ENCODE data around the gene RAB33A.

The RAB33A gene

GRCh38 chrX:130174937-130175336, 3.2 kb downstream of the RAB33A start:
- CTCF ChIA-PET, result interaction anchor here (1.3 kb wide), 1 partner anchor 114 kb away, joined by 6 read pairs; no protein-coding TSS in a partner anchor
- TF ChIP-seq FOXK2 (IDR thresholded peaks at IDR 0.05), result no peak
- TF ChIP-seq SUZ12 (IDR thresholded peaks at IDR 0.05), result no peak
- no peak for TF ChIP-seq SP1 (IDR thresholded peaks at IDR 0.05)
- TF ChIP-seq ELF4 (IDR thresholded peaks at IDR 0.05), result no peak
- POLR2A ChIA-PET, result interaction anchor here (1.3 to 1.9 kb wide), 2 partner anchors 9 kb away, joined by 7 to 10 read pairs; partner anchors contain the start of gene AIFM1
- no peak for DNase-seq (ENCODE audit: extremely low spot score)

GRCh38 chrX:130176354-130176776, 4.6 kb downstream of the RAB33A start:
- DNase-seq (ENCODE audit: extremely low spot score), result no peak
- TF ChIP-seq FOXM1 (IDR thresholded peaks at IDR 0.05; ENCODE audit: borderline replicate concordance) (no peak), SUZ12 (IDR thresholded peaks at IDR 0.05) (no peak), ARNT (IDR thresholded peaks at IDR 0.05) (no peak), ZNF384 (IDR thresholded peaks at IDR 0.05) (no peak), CTBP1 (IDR thresholded peaks at IDR 0.05; ENCODE audit: borderline replicate concordance) (no peak), L3MBTL2 (conservative IDR thresholded peaks at IDR 0.05) (no peak), FOXA1 (IDR thresholded peaks at IDR 0.05) (no peak), TARDBP (IDR thresholded peaks at IDR 0.05) (no peak), SP1 (IDR thresholded peaks at IDR 0.05) (no peak), ELF4 (IDR thresholded peaks at IDR 0.05) (no peak), PKNOX1 (IDR thresholded peaks at IDR 0.05) (no peak), LEF1 (IDR thresholded peaks at IDR 0.05; ENCODE audit: borderline replicate concordance) (no peak)
- ChIA-PET CTCF (interaction anchor here (1.2 kb wide), 2 partner anchors 10 to 37 kb away, joined by 4 to 7 read pairs; no protein-coding TSS in a partner anchor), POLR2A (interaction anchor here (0.9 to 1.9 kb wide), 3 partner anchors 10 to 15 kb away, joined by 3 to 7 read pairs (median 3); partner anchors contain the start of gene AIFM1)

GRCh38 chrX:130176942-130177341, 5.2 kb downstream of the RAB33A start:
- TF ChIP-seq LEF1 (IDR thresholded peaks at IDR 0.05; ENCODE audit: borderline replicate concordance) (no peak), L3MBTL2 (conservative IDR thresholded peaks at IDR 0.05) (no peak), FOXK2 (IDR thresholded peaks at IDR 0.05) (no peak), SP1 (IDR thresholded peaks at IDR 0.05) (no peak), NFRKB (IDR thresholded peaks at IDR 0.05) (no peak), CTBP1 (IDR thresholded peaks at IDR 0.05; ENCODE audit: borderline replicate concordance) (no peak), ELF4 (IDR thresholded peaks at IDR 0.05) (no peak), PKNOX1 (IDR thresholded peaks at IDR 0.05) (no peak), TARDBP (IDR thresholded peaks at IDR 0.05) (no peak), HDGF (IDR thresholded peaks at IDR 0.05; ENCODE audit: borderline replicate concordance) (no peak), FOXA1 (IDR thresholded peaks at IDR 0.05) (no peak), ZNF384 (IDR thresholded peaks at IDR 0.05) (no peak), FOXM1 (IDR thresholded peaks at IDR 0.05; ENCODE audit: borderline replicate concordance) (no peak), BHLHE40 (IDR thresholded peaks at IDR 0.05; ENCODE audit: borderline replicate concordance) (no peak), ARNT (IDR thresholded peaks at IDR 0.05) (no peak), SUZ12 (IDR thresholded peaks at IDR 0.05) (no peak)
- POLR2A ChIA-PET, result interaction anchor here (1.0 to 1.9 kb wide), 2 partner anchors 11 kb away, joined by 3 to 7 read pairs; partner anchors contain the start of gene AIFM1
- DNase-seq (ENCODE audit: extremely low spot score), result no peak
- CTCF ChIA-PET, result interaction anchor here (1.1 to 1.2 kb wide), 2 partner anchors 38 to 97 kb away, joined by 3 to 7 read pairs; no protein-coding TSS in a partner anchor

GRCh38 chrX:130179170-130179569, 7.4 kb downstream of the RAB33A start:
- no peak for TF ChIP-seq FOXA1 (IDR thresholded peaks at IDR 0.05)
- TF ChIP-seq CTBP1 (IDR thresholded peaks at IDR 0.05; ENCODE audit: borderline replicate concordance), result no peak
- no peak for TF ChIP-seq FOXM1 (IDR thresholded peaks at IDR 0.05; ENCODE audit: borderline replicate concordance)
- TF ChIP-seq HDGF (IDR thresholded peaks at IDR 0.05; ENCODE audit: borderline replicate concordance), result no peak
- TF ChIP-seq ELF4 (IDR thresholded peaks at IDR 0.05), result no peak
- TF ChIP-seq NFRKB (IDR thresholded peaks at IDR 0.05), result no peak
- no peak for TF ChIP-seq SUZ12 (IDR thresholded peaks at IDR 0.05)
- no peak for TF ChIP-seq TARDBP (IDR thresholded peaks at IDR 0.05)
- no peak for TF ChIP-seq FOXK2 (IDR thresholded peaks at IDR 0.05)
- TF ChIP-seq SP1 (IDR thresholded peaks at IDR 0.05), result no peak
- no peak for TF ChIP-seq L3MBTL2 (conservative IDR thresholded peaks at IDR 0.05)
- no peak for TF ChIP-seq ZNF384 (IDR thresholded peaks at IDR 0.05)
- TF ChIP-seq ARNT (IDR thresholded peaks at IDR 0.05), result no peak
- no peak for TF ChIP-seq PKNOX1 (IDR thresholded peaks at IDR 0.05)
- TF ChIP-seq LEF1 (IDR thresholded peaks at IDR 0.05; ENCODE audit: borderline replicate concordance), result no peak
- POLR2A ChIA-PET, result no interaction called here
- no peak for DNase-seq (ENCODE audit: extremely low spot score)
- CTCF ChIA-PET, result no interaction called here

- ChIA-PET CTCF (no interaction called here), POLR2A (interaction anchor here (1.1 kb wide), 1 partner anchor 14 kb away, joined by 5 read pairs; the partner anchor contains the start of gene AIFM1)
- TF ChIP-seq TARDBP (IDR thresholded peaks at IDR 0.05) (no peak), ZNF384 (IDR thresholded peaks at IDR 0.05) (no peak), NFRKB (IDR thresholded peaks at IDR 0.05) (no peak), CTBP1 (IDR thresholded peaks at IDR 0.05; ENCODE audit: borderline replicate concordance) (no peak), BHLHE40 (IDR thresholded peaks at IDR 0.05; ENCODE audit: borderline replicate concordance) (no peak; the same call in 1 of the 2 replicates), HDGF (IDR thresholded peaks at IDR 0.05; ENCODE audit: borderline replicate concordance) (no peak), PKNOX1 (IDR thresholded peaks at IDR 0.05) (no peak), L3MBTL2 (conservative IDR thresholded peaks at IDR 0.05) (no peak), FOXM1 (IDR thresholded peaks at IDR 0.05; ENCODE audit: borderline replicate concordance) (no peak), FOXK2 (IDR thresholded peaks at IDR 0.05) (no peak), SUZ12 (IDR thresholded peaks at IDR 0.05) (no peak)
- no peak for DNase-seq (ENCODE audit: extremely low spot score)
These were observed 7.9 kb downstream of the RAB33A start for GRCh38 chrX:130179579-130180215.

Measured in HEK293T (cell line).